Smooth muscle cell (in vitro differentiated cells): Measurements from ENCODE around the gene RNF10. TPM values are rescaled to one million over a fixed set of nuclear protein-coding genes. Genes with fewer than 3 reads are reported as not detected.
"Not testable (repeated sequence)": the region's sequence is repeated elsewhere in the genome, so short reads cannot be mapped to it uniquely, and the experiment has no call there.

Source experiments
- DNase-seq: peaks from one replicate; lab custom pipeline; 2025; ENCODE audit not compliant: unreplicated experiment; lab: John Stamatoyannopoulos, UW
- H2AFZ ChIP-seq: fragments of 200-600 bp; sonication (generic); 2 replicates; pipeline ENCODE4 v1.6.0; 2016; ENCODE audit warnings: antibody characterized with exemption, low read depth, mild to moderate bottlenecking
- H3F3A ChIP-seq: fragments of 200-600 bp; sonication (generic); 2 replicates; pipeline ENCODE4 v1.6.0; 2017; ENCODE audit warnings: antibody characterized with exemption, low read depth
- H3K27ac ChIP-seq: fragments of 200-600 bp; sonication (generic); 2 replicates; pipeline ENCODE4 v1.5.1; 2016; ENCODE audit warnings: low read depth, mild to moderate bottlenecking
- H3K27me3 ChIP-seq: fragments of 200-600 bp; sonication (generic); 2 replicates; pipeline ENCODE4 v1.6.1; 2016; ENCODE audit warnings: low read depth, mild to moderate bottlenecking
- H3K36me3 ChIP-seq: fragments of 200-600 bp; sonication (generic); 2 replicates; pipeline ENCODE4 v1.5.1; 2016; ENCODE audit warnings: low read depth
- H3K4me1 ChIP-seq: fragments of 200-600 bp; sonication (generic); 2 replicates; pipeline ENCODE4 v1.5.1; 2016; ENCODE audit warnings: low read depth
- H3K4me2 ChIP-seq: fragments of 200-600 bp; sonication (generic); 2 replicates; pipeline ENCODE4 v1.6.0; 2016; ENCODE audit warnings: mild to moderate bottlenecking
- H3K4me3 ChIP-seq: fragments of 200-600 bp; sonication (generic); 2 replicates; pipeline ENCODE4 v1.5.1; 2016; ENCODE audit warnings: mild to moderate bottlenecking
- H3K79me2 ChIP-seq: fragments of 200-600 bp; sonication (generic); 2 replicates; pipeline ENCODE4 v1.6.0; 2016; ENCODE audit warnings: low read depth, mild to moderate bottlenecking
- H3K9ac ChIP-seq: fragments of 200-600 bp; sonication (generic); 2 replicates; pipeline ENCODE4 v1.6.0; 2016; ENCODE audit warnings: low read depth
- H3K9me3 ChIP-seq: fragments of 200-600 bp; sonication (generic); replicated peaks from 2 replicates; pipeline ENCODE4 v1.5.1; 2016; ENCODE audit warnings: low read depth
- H4K20me1 ChIP-seq: fragments of 200-600 bp; sonication (generic); 2 replicates; pipeline ENCODE4 v1.6.0; 2016; ENCODE audit warnings: low read depth
- WGBS: methylation state at CpG from one replicate; pipeline ENCODE4 v1.1.7; 2016; ENCODE audit warnings: low lambda C conversion rate; 5-methylcytosine and 5-hydroxymethylcytosine counted together
- polyA plus RNA-seq: library from polyadenylated mRNA; unstranded; fragments of >200 nt; fragmentation: Nextera tagmentation; extraction: Ambion mirVana; gene quantifications from 2 replicates; pipeline ENCODE4 v1.2.1, GENCODE V29; 2016
- total RNA-seq: library from RNA; depleted of rRNA; stranded (reverse); fragments of >200 nt; gene quantifications from 2 replicates; pipeline ENCODE4 v1.2.3, GENCODE V29; 2014
- TF ChIP-seq, protein P1 (sequence below): fragments of 200-600 bp; sonication (generic); IDR thresholded peaks from 2 replicates; pipeline ENCODE4 v1.5.1; 2017; ENCODE audit warnings: borderline replicate concordance, mild to moderate bottlenecking, antibody characterized with exemption; ENCODE audit not compliant: insufficient read depth, poor library complexity, severe bottlenecking

RNF10 gene
- total and polyA plus RNA-seq, 2 experiments from 2014 or later = 63.2 to 115 TPM

DNA sequence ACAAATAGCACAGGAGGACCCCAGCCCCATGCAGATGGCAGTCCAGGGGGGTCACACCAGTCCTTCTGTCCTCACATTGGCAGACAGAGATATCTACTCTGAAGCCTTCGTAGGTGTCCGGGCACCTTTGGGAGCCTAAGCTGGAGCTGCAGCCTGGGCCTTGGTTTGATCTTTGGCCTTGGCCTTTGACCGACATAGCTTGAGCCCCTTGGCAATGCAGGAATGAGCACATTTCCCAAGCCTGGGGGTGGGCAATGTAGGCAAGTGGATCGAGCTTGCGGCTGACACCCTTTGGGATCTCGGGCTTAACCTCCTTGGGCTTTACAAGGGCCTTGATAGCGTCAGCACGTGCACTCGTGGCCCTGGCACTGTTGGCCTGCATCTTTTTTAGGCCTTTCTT, 11.6 kb upstream of the RNF10 start:
- H3K4me1 ChIP-seq = no peaks in the 10 kb centered on the region

DNA sequence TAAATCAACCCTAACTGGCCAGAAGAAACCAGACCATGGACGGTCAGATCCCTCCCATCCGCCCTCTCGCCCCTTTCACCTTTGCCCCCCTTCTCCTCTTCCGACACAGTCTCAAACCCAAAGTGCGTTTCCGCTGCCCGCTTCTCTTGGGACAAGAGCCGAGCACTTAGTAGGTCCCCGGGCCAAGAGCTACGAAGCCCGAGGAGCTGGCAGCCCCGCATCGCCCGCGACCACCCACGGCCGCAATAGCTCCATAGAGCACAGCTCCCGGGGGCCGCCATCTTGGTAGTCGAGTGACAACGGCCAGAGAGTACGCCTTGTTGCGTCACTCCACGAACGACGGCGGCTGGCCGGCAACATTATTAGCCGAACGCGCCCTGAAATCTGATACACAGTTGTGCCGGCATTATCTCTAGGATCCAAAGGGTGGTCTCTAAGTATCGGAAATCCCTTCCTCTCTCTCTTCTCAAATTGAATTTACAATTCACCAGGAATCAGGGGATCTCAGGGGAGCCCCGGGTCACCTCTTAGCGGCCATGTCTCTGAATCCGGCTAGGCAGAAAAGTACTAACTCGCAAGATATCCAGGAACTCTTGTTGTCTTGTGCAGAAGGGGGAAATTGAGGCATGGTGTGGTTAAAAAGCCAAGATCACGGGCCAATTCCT, 5.2 kb upstream of the RNF10 start, which contains the start of gene COQ5:
Gene COQ5 (minus strand): TSS at position 298 of the 665 bp plus-strand sequence. CDS start 17 bp downstream, at position 281.
- Histone ChIP-seq H4K20me1 (no peaks in the 10 kb centered on the region), H3K27ac (peak within 1 kb of the TSS; percentile 89), H3K36me3 (no peaks in the 10 kb centered on the region), H3K9ac (peak within 1 kb of the TSS; percentile 98), H3K4me1 (peaks cover 13% of the 10 kb centered on the region), H3K4me2 (peak within 1 kb of the TSS; percentile 86), H3K9me3 (no peaks in the 10 kb centered on the region), H3K4me3 (peak within 1 kb of the TSS; percentile 95), H3K79me2 (no peaks in the 10 kb centered on the region), H2AFZ (peak within 1 kb of the TSS; percentile 95), H3K27me3 (no peaks in the 10 kb centered on the region), H3F3A (no peaks in the 10 kb centered on the region)
- TF ChIP-seq, protein P1, sequence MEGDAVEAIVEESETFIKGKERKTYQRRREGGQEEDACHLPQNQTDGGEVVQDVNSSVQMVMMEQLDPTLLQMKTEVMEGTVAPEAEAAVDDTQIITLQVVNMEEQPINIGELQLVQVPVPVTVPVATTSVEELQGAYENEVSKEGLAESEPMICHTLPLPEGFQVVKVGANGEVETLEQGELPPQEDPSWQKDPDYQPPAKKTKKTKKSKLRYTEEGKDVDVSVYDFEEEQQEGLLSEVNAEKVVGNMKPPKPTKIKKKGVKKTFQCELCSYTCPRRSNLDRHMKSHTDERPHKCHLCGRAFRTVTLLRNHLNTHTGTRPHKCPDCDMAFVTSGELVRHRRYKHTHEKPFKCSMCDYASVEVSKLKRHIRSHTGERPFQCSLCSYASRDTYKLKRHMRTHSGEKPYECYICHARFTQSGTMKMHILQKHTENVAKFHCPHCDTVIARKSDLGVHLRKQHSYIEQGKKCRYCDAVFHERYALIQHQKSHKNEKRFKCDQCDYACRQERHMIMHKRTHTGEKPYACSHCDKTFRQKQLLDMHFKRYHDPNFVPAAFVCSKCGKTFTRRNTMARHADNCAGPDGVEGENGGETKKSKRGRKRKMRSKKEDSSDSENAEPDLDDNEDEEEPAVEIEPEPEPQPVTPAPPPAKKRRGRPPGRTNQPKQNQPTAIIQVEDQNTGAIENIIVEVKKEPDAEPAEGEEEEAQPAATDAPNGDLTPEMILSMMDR = no peak
- peak; percentile 52 for DNase-seq
- under 1% methylated on average over 38 of the region's 38 CpGs for WGBS

More for the DNA sequence above, 11.6 kb upstream of the RNF10 start:
- Histone ChIP-seq H4K20me1 (no peaks in the 10 kb centered on the region), H2AFZ (no peak overlapping the region), H3K4me2 (no peak overlapping the region), H3K9ac (no peak overlapping the region), H3K36me3 (no peaks in the 10 kb centered on the region), H3K27ac (no peak overlapping the region), H3K27me3 (no peaks in the 10 kb centered on the region), H3K9me3 (no peaks in the 10 kb centered on the region), H3K79me2 (no peaks in the 10 kb centered on the region), H3F3A (no peaks in the 10 kb centered on the region), H3K4me3 (no peak overlapping the region)
- TF ChIP-seq, protein P1 = no peak
- DNase-seq = no peak
- WGBS = 98% methylated on average over 9 of the region's 9 CpGs

DNA sequence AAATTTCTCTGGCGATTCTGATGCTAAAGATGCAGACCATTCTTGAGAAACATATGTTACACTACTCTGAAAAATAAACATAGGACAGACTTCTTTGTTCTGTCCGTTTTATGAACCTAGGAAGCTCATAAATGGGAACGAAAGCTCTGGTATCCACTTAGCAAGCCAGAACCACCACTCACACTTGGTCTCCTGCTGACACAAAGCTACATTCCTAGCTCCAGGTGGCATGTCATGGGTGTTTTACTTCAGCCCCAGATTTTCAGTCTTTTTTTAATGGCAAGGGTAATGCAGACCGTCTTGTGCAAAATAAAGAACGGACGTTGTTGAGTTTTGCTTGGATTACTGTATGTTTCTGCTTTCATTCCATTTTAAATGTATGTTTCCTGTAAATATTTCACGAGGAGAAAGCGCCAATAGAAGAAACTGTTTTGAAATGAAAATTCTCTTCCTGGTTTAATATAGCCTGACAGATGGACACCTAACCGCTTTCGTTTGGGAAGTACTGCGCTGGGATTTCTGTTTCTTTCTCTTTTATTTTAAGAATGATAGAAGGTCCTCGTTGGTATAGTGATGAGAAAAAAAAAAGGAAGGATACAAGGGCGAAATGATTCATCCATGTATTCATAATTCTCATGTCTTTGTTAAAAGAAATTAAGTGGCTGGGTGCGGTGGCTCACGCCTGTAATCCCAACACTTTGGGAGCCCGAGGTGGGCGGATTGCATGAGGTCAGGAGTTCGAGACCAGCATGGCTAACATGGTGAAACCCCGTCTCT, 4.3 kb upstream of the RNF10 start:
- no peaks in the 10 kb centered on the region for H3K36me3 ChIP-seq
- no peaks in the 10 kb centered on the region for H3K9me3 ChIP-seq
- TF ChIP-seq, protein P1 = peak; percentile 10
- WGBS = 60% methylated on average over 19 of the region's 19 CpGs
- peak overlapping the region; percentile 95 for H3K4me3 ChIP-seq
- peaks cover 2% of the 10 kb centered on the region for H4K20me1 ChIP-seq
- H3K4me1 ChIP-seq = peaks cover 13% of the 10 kb centered on the region
- H3K27me3 ChIP-seq = no peaks in the 10 kb centered on the region
- H2AFZ ChIP-seq = peak overlapping the region; percentile 95
- no peaks in the 10 kb centered on the region for H3F3A ChIP-seq
- H3K9ac ChIP-seq = peak overlapping the region; percentile 98
- peaks cover 6% of the 10 kb centered on the region for H3K79me2 ChIP-seq
- H3K27ac ChIP-seq = peak overlapping the region; percentile 89
- H3K4me2 ChIP-seq = peak overlapping the region; percentile 86
- DNase-seq = no peak

DNA sequence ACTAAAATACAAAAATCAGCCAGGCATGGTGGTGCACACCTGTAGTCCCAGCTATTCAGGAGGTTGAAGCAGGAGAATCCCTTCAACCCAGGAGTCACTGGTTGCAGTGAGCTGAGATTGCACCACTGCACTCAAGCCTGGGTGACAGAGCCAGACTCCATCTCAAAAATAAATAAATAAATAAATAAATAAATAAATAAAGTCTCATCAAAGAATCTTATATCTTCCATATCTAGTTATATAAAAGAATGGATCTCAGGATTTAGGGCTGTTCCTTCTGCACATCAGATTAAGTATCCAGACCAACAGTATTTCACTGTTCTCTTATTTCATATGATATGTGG, 3.8 kb upstream of the RNF10 start:
- peak overlapping the region; percentile 95 for H3K4me3 ChIP-seq
- H4K20me1 ChIP-seq, H3K9me3 ChIP-seq, DNase-seq, H3K27me3 ChIP-seq, H3K36me3 ChIP-seq, H3F3A ChIP-seq: not testable (repeated sequence)
- peak overlapping the region; percentile 95 for H2AFZ ChIP-seq
- peak overlapping the region; percentile 86 for H3K4me2 ChIP-seq
- H3K9ac ChIP-seq = peak overlapping the region; percentile 98
- H3K79me2 ChIP-seq = peaks cover 12% of the 10 kb centered on the region
- H3K4me1 ChIP-seq = peaks cover 15% of the 10 kb centered on the region
- peak overlapping the region; percentile 89 for H3K27ac ChIP-seq
